Fibroblast of villous mesenchyme (primary cell): ENCODE data around the gene HERC2. TPM values are rescaled to one million over a fixed set of nuclear protein-coding genes. Genes with fewer than 3 reads are reported as not detected.

ENCODE experiments used
- DNase-seq: peaks from one replicate; pipeline ENCODE4 v3.0.0-alpha.2; 2010; ENCODE audit warnings: low read depth
- H3K4me3 ChIP-seq: 2 replicates; pipeline ENCODE4 v1.5.1; 2011; ENCODE audit warnings: low read depth, mild to moderate bottlenecking, low read length
- total RNA-seq: library from RNA; depleted of rRNA; stranded (reverse); fragments of >200 nt; gene quantifications from 2 replicates; pipeline ENCODE4 v1.2.3, GENCODE V29; 2012
- TF ChIP-seq, protein P1 (sequence below): IDR thresholded peaks from 2 replicates; pipeline ENCODE4 v1.5.1; 2012; ENCODE audit warnings: low read depth, mild to moderate bottlenecking, low read length; ENCODE audit not compliant: insufficient read depth

The HERC2 gene
- total RNA-seq, 1 donor: 41.0 TPM

DNA sequence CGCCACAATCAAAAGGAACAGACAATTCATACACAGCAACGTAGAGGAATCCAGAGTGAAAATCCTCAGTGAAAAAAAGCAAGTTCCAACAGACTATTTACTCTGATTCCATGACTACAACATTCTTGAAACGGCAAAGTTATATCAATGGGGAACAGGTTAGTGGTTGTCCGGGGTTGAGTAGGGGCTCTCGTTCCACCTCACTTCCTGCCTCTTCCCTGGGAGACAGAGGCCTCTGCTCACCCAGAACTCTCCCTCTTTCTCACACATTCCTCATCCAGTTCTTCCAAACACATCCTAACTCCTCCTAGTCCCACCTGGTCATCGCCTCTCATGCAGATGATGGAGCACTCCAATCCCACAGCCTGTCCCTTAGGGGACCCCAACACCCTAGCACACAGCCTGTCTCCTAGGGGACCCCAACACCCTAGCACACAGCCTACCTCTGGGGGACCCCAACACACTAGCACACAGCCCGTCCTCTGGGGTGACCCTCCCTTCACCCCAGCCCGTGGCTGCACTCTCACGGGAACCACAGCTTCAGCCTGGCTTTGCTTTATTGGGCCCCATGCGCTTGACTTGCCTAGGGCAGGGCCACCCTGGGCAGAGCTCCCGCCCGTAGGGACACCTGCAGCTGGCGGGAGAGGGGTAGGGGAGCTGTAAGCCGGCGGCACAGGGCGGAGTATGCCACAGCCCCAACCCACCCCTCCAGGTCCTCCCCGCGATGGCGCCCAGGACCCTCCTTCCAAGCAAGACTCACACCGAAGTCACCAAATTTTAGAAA is 228.0 kb downstream of the HERC2 start:
- no peak for DNase-seq
- TF ChIP-seq, protein P1, sequence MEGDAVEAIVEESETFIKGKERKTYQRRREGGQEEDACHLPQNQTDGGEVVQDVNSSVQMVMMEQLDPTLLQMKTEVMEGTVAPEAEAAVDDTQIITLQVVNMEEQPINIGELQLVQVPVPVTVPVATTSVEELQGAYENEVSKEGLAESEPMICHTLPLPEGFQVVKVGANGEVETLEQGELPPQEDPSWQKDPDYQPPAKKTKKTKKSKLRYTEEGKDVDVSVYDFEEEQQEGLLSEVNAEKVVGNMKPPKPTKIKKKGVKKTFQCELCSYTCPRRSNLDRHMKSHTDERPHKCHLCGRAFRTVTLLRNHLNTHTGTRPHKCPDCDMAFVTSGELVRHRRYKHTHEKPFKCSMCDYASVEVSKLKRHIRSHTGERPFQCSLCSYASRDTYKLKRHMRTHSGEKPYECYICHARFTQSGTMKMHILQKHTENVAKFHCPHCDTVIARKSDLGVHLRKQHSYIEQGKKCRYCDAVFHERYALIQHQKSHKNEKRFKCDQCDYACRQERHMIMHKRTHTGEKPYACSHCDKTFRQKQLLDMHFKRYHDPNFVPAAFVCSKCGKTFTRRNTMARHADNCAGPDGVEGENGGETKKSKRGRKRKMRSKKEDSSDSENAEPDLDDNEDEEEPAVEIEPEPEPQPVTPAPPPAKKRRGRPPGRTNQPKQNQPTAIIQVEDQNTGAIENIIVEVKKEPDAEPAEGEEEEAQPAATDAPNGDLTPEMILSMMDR: no peak
- H3K4me3 ChIP-seq: no peak overlapping the region

DNA sequence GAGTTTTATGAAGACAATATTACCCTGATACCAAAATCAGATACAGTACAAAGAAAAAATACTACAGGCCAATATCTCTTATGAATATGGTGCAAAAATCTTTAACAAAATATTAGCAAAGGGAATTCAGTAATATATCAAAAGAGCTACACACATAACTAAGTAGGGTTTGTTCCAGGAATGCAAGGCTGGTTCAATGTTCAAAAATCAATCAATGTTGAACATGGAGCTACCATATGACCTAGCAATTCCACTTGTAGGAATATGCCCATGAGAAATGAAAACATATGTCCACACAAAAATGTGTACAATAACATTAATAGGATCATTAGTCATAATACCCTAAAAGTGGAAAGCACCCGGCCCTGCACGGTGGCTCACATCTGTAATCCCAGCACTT is 230.7 kb downstream of the HERC2 start:
- no peak for DNase-seq
- H3K4me3 ChIP-seq: no peak overlapping the region
- TF ChIP-seq, protein P1: no peak

DNA sequence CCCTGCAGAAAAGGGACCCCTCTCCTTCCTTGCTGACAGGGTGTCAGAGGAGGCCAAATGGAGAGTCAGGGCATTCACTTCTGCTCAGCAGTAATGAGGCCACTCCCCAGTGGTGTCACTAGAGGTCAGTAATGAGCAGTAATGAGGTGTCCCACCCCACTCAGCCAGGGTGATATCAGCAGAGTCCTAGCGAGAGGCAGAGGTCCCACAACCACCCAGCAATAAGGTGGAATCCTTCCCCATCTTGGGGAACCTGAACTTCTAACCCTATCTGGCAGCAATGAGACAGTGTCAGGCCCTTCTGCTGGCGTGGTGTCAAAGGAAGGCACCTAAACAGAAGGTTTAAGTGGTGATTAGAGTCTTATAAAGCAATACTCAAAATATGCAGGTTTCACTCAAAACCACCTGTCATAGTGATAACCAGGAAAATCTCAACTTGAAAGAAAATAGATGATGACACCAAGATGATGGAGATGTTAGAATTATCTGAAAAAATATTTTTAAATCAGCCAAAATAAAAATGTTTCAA is 235.7 kb downstream of the HERC2 start:
- H3K4me3 ChIP-seq: no peak overlapping the region
- DNase-seq: peak; percentile 55
- TF ChIP-seq, protein P1: peak; percentile 82

DNA sequence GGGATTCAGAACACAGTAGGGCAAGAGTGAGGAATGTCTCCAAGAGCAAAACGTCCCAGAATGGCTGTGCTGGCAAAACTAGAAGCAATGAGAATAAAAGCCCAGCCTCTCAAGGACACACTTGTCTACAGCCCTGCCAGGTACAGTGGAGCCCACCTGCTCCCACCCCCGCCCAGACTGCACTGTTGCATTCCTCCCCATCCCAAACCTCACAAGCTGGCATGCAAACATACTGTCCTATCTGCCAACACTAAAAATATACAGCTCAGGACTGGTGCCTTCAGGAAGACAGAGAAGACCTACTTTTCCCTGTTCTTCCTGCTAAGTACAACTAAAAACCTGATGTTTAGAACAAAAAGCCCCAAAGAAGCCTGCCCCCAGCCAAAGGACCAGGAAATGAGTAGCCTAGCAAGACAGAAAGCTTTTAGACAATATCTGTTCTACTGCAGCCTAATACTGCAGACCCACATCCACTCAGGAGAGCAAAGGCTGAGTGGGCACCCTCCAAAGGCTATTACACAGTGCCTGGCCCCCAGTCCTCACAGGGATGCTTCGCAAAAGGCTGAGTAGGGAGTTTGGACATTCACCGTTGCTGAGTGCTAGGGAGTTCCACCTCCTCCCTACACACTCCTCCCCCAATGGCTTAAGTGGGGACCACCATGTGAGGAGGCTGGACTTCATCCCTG is 236.3 kb downstream of the HERC2 start:
- TF ChIP-seq, protein P1: no peak
- no peak for DNase-seq
- H3K4me3 ChIP-seq: no peak overlapping the region

DNA sequence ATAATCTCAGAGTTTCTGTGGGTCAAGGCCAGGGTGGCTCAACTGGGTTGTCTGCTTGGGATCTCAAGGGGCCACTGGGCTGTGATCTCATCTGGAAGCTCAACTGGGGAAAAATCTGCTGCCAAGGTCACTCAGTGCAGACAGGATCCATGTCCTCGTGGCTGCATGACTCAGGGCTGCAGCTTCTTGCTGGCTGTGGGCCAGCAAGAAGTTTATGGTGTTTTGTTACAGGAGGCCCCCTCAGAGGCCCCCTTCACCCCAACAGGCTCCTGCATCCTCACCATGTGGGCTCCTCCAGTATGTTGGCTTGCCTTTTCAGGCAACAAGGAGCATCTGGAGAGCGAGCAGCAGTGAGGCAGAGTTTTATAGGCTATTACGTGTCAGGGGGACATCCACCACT is 237.4 kb downstream of the HERC2 start:
- no peak overlapping the region for H3K4me3 ChIP-seq
- DNase-seq: no peak
- TF ChIP-seq, protein P1: no peak

DNA sequence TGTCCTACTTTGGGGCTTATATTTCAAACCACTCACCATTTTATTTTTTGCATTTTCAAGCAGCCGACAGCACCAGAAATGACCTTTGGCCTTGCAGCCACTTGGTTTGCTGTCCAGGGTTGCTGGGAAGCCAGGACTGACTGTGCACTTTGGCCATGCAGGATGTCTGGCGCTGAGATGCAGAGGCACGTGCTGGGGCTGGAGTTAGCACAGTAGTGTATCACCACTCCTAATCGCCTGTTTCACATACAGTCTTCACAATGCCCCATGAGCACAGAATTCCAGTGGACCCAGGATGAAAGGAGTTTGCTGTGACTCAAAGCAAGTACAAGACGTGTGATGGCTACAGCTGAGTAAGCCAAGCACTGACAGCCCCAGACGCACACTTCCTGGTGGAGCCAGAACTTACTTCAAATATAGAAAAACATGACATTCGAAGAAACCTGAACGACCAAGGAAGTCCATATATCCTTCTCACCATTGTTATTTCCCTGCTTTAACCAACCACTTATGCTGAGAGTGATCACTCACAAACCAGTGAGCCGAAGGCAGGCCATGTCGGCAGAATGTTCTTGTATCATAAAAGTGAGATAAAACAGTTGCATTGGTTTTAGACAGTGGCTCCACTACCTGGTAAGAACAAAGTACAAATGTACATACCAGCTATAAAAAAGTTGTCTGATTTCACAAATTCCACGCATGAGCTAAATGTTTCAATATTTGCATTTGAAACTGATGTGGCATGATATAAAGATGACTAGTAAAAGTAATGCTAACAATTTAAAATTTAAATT is 238.9 kb downstream of the HERC2 start:
- TF ChIP-seq, protein P1: no peak
- no peak overlapping the region for H3K4me3 ChIP-seq
- no peak for DNase-seq
